ENCODE results near the gene PLBD1. TPM values are rescaled to one million over a fixed set of nuclear protein-coding genes. Genes with fewer than 3 reads are reported as not detected.

The PLBD1 gene
- total and polyA plus RNA-seq, 4 donors, result 1.4 to 7.5 (median 4.2) TPM

GRCh38 chr12:14562279-14562678 is 5.4 kb downstream of the PLBD1 start:
- Histone ChIP-seq H3K9ac (ENCODE audit: low read depth in 1 of 2, low read length in 2 of 2) (no peak overlapping the region), H3K4me3 (ENCODE audit: low read depth in 1 of 3, low read length in 3 of 3) (no peak overlapping the region), H3K4me1 (ENCODE audit: control insufficient read depth in 4 of 4, insufficient read depth in 4 of 4, low read length in 3 of 4) (peaks cover 5 to 13% (median 9%) of the 10 kb centered on the region in 4 donors), H3K27ac (ENCODE audit: low read depth in 1 of 2, low read length in 2 of 2) (no peak overlapping the region), H3K9me3 (ENCODE audit: control insufficient read depth in 4 of 4, low read length in 3 of 4) (no peaks in the 10 kb centered on the region), H3K27me3 (ENCODE audit: control insufficient read depth in 4 of 4, insufficient read depth in 4 of 4, low read length in 3 of 4) (no peaks in the 10 kb centered on the region), H3K36me3 (ENCODE audit: control insufficient read depth in 4 of 4, insufficient read depth in 3 of 4, low read depth in 1 of 4, low read length in 3 of 4) (no peaks in the 10 kb centered on the region)
- no peak for TF ChIP-seq CTCF (IDR thresholded peaks at IDR 0.05; ENCODE audit: low read depth, low read length, missing input control)
- no peak for TF ChIP-seq EGR1 (IDR thresholded peaks at IDR 0.05; ENCODE audit: low read depth in 2 of 2)
- TF ChIP-seq SP1 (IDR thresholded peaks at IDR 0.05), result no peak
- TF ChIP-seq YY1 (IDR thresholded peaks at IDR 0.05), result no peak
- no peak for TF ChIP-seq GABPA (IDR thresholded peaks at IDR 0.05 in 1 of 2, conservative IDR thresholded peaks at IDR 0.05 in 1 of 2)
- no peak for TF ChIP-seq MAX (IDR thresholded peaks at IDR 0.05)
- no peak for TF ChIP-seq NR2F2 (IDR thresholded peaks at IDR 0.05)
- no peak for TF ChIP-seq ZBTB33 (IDR thresholded peaks at IDR 0.05)
- no peak for TF ChIP-seq FOXA2 (IDR thresholded peaks at IDR 0.05)
- TF ChIP-seq REST (IDR thresholded peaks at IDR 0.05), result no peak
- TF ChIP-seq FOXA1 (IDR thresholded peaks at IDR 0.05), result no peak
- TF ChIP-seq TAF1 (conservative IDR thresholded peaks at IDR 0.05), result no peak
- TF ChIP-seq RXRA (IDR thresholded peaks at IDR 0.05), result no peak
- no peak for TF ChIP-seq JUND (IDR thresholded peaks at IDR 0.05)
- TF ChIP-seq, protein P1, sequence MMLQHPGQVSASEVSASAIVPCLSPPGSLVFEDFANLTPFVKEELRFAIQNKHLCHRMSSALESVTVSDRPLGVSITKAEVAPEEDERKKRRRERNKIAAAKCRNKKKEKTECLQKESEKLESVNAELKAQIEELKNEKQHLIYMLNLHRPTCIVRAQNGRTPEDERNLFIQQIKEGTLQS (IDR thresholded peaks at IDR 0.05), result no peak
- no peak for TF ChIP-seq HNF4G (IDR thresholded peaks at IDR 0.05)
- TF ChIP-seq HNF4A (conservative IDR thresholded peaks at IDR 0.05), result no peak
- TF ChIP-seq RAD21 (IDR thresholded peaks at IDR 0.05), result no peak
- WGBS, result 92% methylated on average over 6 of the region's 6 CpGs
- no peak for DNase-seq (ENCODE audit: low spot score)
